ENCODE data around the gene MFGE8.

The MFGE8 gene

GRCh38 chr15:88871313-88871712 is 41.9 kb downstream of the MFGE8 start:
- DNase-seq: no peak

GRCh38 chr15:88866295-88866881 is 46.8 kb downstream of the MFGE8 start:
- DNase-seq: no peak

- no peak for DNase-seq
Measured at GRCh38 chr15:88865498-88866099, 47.6 kb downstream of the MFGE8 start.

- DNase-seq: no peak
Measured at GRCh38 chr15:88864861-88865497, 48.2 kb downstream of the MFGE8 start.

- no peak for DNase-seq
Measured at GRCh38 chr15:88863412-88863811, 49.8 kb downstream of the MFGE8 start.

- DNase-seq: no peak
Measured at GRCh38 chr15:88860212-88860611, 53.0 kb downstream of the MFGE8 start.

GRCh38 chr15:88859550-88859949 is 53.6 kb downstream of the MFGE8 start:
- DNase-seq: no peak

GRCh38 chr15:88858934-88859333 is 54.2 kb downstream of the MFGE8 start:
- no peak for DNase-seq

- DNase-seq: no peak
Measured at GRCh38 chr15:88852476-88852875, 60.7 kb downstream of the MFGE8 start.

GRCh38 chr15:88849376-88850072 is 63.7 kb downstream of the MFGE8 start:
- no peak for DNase-seq
